T-helper 1 cell treated with Interleukin-12 subunit alpha and Interleukin-12 subunit beta and Interleukin-4 antibody, amounts not matched to agents 30 μg/mL and 1 μg/mL, for 36 hours (primary cell): ENCODE data around the gene GAD1.

Experiments
- H3K27ac Mint-ChIP-seq: one replicate; pipeline ENCODE4 v1.8.0; 2021; ENCODE audit warnings: mild to moderate bottlenecking, mixed read lengths
- H3K27me3 Mint-ChIP-seq: one replicate; pipeline ENCODE4 v1.8.0; 2021; ENCODE audit warnings: low read depth, mixed read lengths
- H3K36me3 Mint-ChIP-seq: one replicate; pipeline ENCODE4 v1.8.0; 2021; ENCODE audit warnings: low read depth, mixed read lengths
- H3K4me1 Mint-ChIP-seq: one replicate; pipeline ENCODE4 v1.8.0; 2021; ENCODE audit warnings: low read depth, mixed read lengths
- H3K4me3 Mint-ChIP-seq: one replicate; pipeline ENCODE4 v1.8.0; 2021; ENCODE audit warnings: mild to moderate bottlenecking, moderate library complexity, mixed read lengths
- H3K9me3 Mint-ChIP-seq: one replicate; pipeline ENCODE4 v1.8.0; 2021; ENCODE audit warnings: mixed read lengths

The GAD1 gene

DNA sequence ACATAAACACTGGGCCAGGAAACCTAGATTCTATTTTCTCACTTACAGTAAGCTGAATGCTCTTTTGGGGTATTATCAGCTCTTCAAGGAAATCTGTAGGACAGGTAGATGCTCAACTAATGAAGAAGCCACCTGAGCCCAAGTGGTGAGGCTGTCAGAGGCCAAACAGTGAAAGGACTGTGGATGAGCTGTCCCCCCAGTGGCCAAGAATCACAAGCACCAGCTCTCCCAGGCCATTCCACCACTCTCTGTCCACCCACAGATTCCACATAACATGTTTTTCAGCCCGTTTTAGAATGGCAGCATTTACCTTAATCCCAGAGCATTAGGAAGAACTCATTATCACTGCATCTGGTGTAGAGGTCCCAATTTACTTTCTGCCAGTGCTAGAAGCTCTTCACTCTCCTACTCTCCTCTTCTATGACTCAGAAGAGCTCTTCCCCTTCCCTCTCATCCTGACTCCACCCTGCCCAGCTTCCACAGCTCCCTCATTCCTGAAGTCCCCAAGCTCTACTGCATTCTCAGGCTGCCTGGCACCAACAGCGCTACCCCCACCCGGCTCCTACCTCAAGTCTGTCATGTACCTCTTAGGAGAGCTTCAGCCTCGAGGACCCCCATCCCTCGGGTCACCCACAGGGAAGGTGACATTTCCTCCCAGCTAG, 68.6 kb downstream of the GAD1 start:
- Mint-ChIP-seq H3K4me1 (no peaks in the 10 kb centered on the region), H3K4me3 (no peak overlapping the region), H3K27me3 (peaks cover 34% of the 10 kb centered on the region), H3K36me3 (no peaks in the 10 kb centered on the region), H3K27ac (no peak overlapping the region), H3K9me3 (no peaks in the 10 kb centered on the region)

DNA sequence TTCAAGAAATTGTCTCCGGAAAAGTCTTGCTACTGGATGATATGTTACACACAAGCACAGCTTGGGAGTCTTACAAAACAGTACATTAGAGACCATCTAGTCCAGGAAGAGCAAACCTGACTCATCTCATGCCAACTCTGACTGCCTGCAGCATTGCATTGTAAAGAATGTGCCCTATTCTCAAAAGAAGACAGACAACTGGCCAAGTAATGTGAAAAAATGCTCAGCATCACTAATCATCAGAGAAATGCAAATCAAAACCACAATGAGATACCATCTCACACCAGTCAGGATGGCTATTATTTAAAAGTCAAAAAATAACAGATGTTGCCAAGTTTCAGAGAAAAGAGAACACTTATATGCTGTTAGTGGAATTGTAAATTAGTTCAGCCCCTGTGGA, 69.7 kb downstream of the GAD1 start:
- H3K9me3 Mint-ChIP-seq: no peaks in the 10 kb centered on the region
- no peak overlapping the region for H3K4me3 Mint-ChIP-seq
- H3K27ac Mint-ChIP-seq: no peak overlapping the region
- no peaks in the 10 kb centered on the region for H3K4me1 Mint-ChIP-seq
- H3K36me3 Mint-ChIP-seq: no peaks in the 10 kb centered on the region
- peaks cover 37% of the 10 kb centered on the region for H3K27me3 Mint-ChIP-seq

DNA sequence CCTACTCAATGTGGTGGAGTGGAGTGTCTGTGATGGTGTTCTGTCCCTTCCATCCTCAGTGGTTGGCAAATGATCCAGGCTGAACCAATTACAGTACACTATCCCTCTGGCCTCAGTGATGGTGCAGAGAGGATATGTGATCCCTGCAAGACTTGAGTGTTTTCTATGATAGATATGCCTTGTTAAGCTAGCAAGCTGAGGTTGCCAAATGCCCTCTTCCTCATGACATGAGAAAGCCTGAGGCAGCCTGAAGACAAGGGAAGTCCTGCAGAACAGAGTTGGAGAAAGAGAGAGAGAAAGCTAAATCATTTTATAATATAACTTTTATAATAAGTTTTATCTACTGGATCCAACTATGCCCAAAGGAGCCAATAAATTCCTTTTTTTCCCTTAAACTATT, 70.8 kb downstream of the GAD1 start:
- Mint-ChIP-seq H3K4me3 (no peak overlapping the region), H3K4me1 (no peaks in the 10 kb centered on the region), H3K36me3 (no peaks in the 10 kb centered on the region), H3K27me3 (peaks cover 26% of the 10 kb centered on the region), H3K9me3 (no peaks in the 10 kb centered on the region), H3K27ac (no peak overlapping the region)

DNA sequence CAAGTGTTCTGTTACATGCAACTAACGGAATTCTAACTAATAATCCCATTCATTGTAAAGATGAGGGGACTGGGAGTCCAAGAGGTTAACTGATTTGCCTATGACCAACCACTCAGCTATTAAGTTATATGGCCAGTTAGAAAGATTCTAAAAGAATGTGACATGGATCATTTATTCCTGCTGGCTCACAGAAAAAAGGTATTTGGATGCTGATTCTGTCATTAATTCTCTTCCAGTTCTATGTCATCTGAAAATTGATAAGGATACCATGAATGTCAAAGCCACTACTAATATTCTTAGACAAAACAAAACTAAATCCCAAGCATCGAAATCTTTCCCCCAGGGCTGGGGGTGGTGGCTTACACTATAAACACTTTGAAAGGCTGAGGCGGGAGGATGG, 71.2 kb downstream of the GAD1 start:
- Mint-ChIP-seq H3K27ac (no peak overlapping the region), H3K4me1 (no peaks in the 10 kb centered on the region), H3K36me3 (no peaks in the 10 kb centered on the region), H3K4me3 (no peak overlapping the region), H3K9me3 (no peaks in the 10 kb centered on the region), H3K27me3 (peaks cover 24% of the 10 kb centered on the region)

DNA sequence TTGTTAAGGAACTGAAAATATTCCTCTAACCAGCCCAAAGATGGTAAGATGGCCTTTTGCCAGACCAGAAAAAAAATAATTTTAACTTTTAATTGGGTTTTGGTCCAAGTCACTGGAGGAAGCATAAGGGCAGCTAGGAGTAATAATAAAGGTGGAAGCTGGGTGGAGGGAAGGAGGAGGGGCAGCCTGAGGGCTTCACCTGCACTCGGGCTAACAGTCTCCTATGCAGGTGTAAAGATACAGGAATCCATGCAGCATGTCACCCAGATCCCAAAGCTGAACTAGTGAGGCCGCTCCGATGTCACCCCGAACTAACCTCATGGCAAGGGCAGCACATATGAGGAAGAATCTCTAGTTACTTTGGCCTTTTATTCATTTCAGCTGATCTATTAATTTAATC, 75.2 kb downstream of the GAD1 start:
- Mint-ChIP-seq H3K36me3 (no peaks in the 10 kb centered on the region), H3K4me3 (no peak overlapping the region), H3K27ac (no peak overlapping the region), H3K27me3 (peaks cover 21% of the 10 kb centered on the region), H3K4me1 (no peaks in the 10 kb centered on the region), H3K9me3 (no peaks in the 10 kb centered on the region)

DNA sequence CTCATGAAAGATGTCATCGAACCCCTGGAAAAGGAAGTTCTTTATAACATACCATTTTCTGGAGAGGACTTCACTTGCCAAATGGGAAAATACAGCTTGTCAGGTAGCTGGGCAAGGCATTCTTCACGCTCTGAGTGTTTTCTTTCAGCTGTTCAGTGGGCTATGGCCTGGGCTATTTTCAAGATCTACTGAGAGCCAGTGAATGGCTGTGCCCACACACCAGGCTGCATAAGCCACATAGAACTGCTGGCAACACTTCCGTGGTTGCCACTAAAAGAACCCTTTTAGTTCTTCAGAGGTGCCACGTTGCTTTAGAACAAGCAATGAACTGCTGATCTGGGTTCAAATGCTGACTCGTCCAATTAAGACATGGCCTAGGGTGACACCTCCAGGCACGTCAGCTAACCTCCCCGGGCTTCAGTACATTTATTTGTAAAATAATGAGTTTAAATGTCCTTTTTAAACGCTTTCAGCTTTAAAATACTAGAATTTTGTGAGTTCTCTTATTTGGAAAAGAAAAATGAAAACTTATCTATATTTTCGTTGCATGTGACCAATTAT, 75.8 kb downstream of the GAD1 start:
- H3K27ac Mint-ChIP-seq: no peak overlapping the region
- H3K9me3 Mint-ChIP-seq: no peaks in the 10 kb centered on the region
- H3K36me3 Mint-ChIP-seq: no peaks in the 10 kb centered on the region
- peaks cover 21% of the 10 kb centered on the region for H3K27me3 Mint-ChIP-seq
- H3K4me3 Mint-ChIP-seq: no peak overlapping the region
- H3K4me1 Mint-ChIP-seq: no peaks in the 10 kb centered on the region

DNA sequence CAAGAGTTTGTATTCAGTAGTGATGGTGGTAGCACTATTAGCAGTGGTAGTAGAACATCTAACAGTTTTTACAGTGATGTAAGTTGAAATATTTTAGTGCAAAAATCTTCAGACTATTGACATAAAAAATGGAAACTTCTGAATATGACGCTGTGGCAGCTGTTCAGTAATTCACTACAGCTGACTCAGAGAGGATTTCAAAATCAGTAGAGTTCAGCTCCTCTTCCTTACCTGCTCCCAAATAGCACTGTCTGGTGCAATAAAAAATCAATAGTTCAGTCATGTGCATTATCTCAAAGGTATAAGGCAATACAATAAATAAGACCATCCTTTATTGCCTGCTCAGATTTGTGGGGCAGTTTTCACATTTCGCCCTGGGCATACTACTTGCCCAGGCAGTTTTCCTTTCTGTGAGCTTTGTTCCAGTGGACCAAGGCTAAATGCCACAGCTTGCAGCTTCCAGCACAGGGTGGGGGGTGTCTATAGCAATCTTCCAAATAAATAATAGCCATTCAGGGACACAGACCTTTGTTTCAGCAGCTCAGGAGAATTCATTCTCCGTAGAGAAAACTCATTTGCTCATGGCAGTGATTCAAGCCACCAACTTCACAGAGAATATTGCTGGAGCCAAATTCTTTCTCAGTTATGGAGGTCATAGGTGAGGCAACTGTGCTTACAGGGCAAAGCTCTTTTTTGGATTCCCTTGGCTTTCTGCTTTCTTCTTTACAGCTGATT, 78.5 kb downstream of the GAD1 start:
- no peaks in the 10 kb centered on the region for H3K9me3 Mint-ChIP-seq
- H3K4me3 Mint-ChIP-seq: no peak overlapping the region
- H3K27ac Mint-ChIP-seq: no peak overlapping the region
- peaks cover 14% of the 10 kb centered on the region for H3K27me3 Mint-ChIP-seq
- H3K4me1 Mint-ChIP-seq: no peaks in the 10 kb centered on the region
- no peaks in the 10 kb centered on the region for H3K36me3 Mint-ChIP-seq

DNA sequence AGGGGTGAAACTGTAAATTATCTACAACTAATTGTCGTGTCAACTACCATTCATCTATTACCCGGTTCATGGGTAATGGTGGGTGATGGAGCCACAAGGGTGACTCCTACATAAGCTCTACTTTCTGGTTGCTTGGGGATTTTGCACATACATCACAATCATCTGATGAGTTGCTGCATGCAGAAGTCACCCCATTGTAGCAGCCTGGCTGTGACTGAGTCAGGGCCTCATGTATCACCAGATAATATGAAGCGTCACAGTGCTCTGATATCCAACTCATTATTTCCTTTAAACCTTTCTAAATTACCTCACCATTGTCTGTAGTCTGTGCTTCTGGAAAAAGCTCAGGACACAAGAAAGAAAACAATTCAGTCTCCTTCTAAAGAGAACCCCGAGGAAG, 79.9 kb downstream of the GAD1 start:
- H3K4me3 Mint-ChIP-seq: no peak overlapping the region
- H3K27me3 Mint-ChIP-seq: peaks cover 8% of the 10 kb centered on the region
- no peaks in the 10 kb centered on the region for H3K4me1 Mint-ChIP-seq
- H3K9me3 Mint-ChIP-seq: no peaks in the 10 kb centered on the region
- no peaks in the 10 kb centered on the region for H3K36me3 Mint-ChIP-seq
- H3K27ac Mint-ChIP-seq: no peak overlapping the region

DNA sequence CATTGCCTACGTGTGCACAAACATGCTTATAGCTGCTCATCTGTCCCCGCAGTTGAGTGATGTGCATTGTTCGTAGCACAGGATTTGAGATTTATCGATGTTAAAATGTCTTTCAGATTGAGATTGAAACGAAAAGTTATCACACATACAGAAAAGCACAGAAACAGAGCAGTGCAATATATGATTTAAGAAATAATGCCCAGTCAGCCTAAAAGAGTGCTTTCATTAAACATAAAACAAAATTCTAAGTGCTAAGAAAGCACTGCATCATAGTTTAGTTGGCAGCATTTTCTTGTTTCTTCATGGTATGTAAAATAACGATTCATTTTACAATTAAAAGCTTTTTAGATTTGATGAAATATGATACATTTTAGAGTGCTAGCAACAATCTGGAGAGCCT, 80.4 kb downstream of the GAD1 start:
- Mint-ChIP-seq H3K4me1 (no peaks in the 10 kb centered on the region), H3K27ac (no peak overlapping the region), H3K9me3 (no peaks in the 10 kb centered on the region), H3K4me3 (no peak overlapping the region), H3K27me3 (peaks cover 8% of the 10 kb centered on the region), H3K36me3 (no peaks in the 10 kb centered on the region)

DNA sequence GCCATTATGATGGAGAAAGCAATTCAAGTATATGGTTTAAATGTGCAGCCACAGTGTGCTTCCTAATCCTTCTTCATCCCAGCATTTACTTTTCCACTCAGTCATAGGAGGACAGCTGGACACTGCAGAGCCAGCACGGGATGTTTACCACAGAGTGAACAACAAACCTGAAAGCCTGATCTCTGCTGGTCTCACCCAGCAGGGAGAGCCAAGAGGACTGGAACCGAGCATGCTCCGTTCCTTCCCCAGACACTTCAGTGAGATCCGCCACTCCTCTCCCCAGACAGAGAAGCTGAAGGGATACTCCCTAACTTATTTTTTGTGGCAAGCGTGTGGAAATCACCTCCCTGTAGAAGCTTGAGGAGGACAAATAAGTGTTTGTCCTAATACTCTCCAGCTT, 89.2 kb downstream of the GAD1 start:
- Mint-ChIP-seq H3K27me3 (no peaks in the 10 kb centered on the region), H3K4me1 (no peaks in the 10 kb centered on the region), H3K4me3 (no peak overlapping the region), H3K9me3 (peaks cover 14% of the 10 kb centered on the region), H3K27ac (no peak overlapping the region), H3K36me3 (no peaks in the 10 kb centered on the region)
